Occipital lobe (tissue), 2 donors: Measurements from ENCODE around the gene FAR2. TPM values are rescaled to one million over a fixed set of nuclear protein-coding genes. Genes with fewer than 3 reads are reported as not detected.
"Not testable (repeated sequence)": the region's sequence is repeated elsewhere in the genome, so short reads cannot be mapped to it uniquely, and the experiment has no call there.

Source experiments
- DNase-seq: peaks from one replicate; lab custom pipeline; 2025; lab: John Stamatoyannopoulos, UW
- total RNA-seq: library from RNA; depleted of rRNA; stranded (reverse); fragments of >200 nt; gene quantifications from one replicate; pipeline ENCODE4 v1.2.3, GENCODE V29; 2014

FAR2 gene
- total RNA-seq, 1 donor from 2014 or later: 62.2 TPM

GRCh38 chr12:29320295-29321085 is 171.4 kb downstream of the FAR2 start:
- no peak for DNase-seq

GRCh38 chr12:29322157-29322556 is 173.1 kb downstream of the FAR2 start:
- DNase-seq: no peak

DNA sequence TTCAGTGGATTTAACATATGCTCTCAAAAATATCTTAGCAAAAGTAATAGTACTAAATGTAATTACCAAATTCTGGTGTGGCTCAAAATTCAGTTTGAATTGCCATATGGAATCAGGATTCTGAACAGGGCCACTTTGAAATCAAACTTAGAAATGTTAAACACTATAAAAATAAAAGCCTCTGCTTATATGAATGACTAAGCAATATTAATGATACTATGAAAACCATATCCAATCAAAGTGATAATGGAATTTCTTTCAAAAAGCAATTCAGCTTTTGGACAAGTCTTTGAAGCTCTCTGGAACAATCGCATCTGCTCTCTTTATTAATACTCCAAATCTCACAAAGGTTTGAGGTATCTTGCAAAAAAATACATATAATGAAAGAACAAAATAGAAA is 180.3 kb downstream of the FAR2 start:
- no peak for DNase-seq

DNA sequence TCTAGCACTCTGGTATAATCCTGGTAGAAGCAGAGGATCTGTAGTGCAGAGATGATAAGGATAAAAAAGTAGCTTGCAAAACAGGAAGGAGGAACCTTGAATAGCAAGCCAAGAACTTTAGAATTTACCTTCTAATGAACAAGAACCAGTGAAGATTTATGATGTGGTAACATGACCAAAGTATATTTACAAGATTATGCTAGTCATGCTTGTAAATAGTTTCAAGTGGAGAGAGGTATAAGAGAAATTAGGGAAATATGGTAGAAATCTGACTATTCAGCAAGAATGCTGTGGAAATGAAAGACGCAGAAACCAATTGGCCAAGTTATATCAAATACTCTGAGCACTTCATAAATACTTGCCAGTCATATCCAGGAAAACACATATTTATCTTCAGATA is 184.1 kb downstream of the FAR2 start:
- DNase-seq: no peak

DNA sequence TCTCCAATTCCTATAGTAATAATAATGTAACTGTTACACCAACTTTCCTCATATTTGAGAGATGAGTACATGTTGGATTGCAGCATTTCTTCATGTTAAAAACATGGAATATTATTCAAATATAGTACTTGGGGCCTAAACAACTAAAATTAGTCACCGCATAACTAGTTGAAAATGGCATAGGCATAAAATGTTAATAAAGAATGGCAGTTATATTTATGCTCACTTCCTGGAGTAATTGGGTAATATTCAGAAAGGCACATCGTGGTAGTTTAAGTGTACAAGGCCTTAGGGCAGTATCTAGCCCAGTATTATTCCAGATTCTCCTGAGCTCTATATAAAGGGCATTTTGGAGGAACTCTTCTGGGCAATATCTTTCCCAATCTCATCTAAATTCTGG is 185.9 kb downstream of the FAR2 start:
- DNase-seq: no peak

GRCh38 chr12:29337325-29337724 is 188.2 kb downstream of the FAR2 start:
- no peak for DNase-seq

DNA sequence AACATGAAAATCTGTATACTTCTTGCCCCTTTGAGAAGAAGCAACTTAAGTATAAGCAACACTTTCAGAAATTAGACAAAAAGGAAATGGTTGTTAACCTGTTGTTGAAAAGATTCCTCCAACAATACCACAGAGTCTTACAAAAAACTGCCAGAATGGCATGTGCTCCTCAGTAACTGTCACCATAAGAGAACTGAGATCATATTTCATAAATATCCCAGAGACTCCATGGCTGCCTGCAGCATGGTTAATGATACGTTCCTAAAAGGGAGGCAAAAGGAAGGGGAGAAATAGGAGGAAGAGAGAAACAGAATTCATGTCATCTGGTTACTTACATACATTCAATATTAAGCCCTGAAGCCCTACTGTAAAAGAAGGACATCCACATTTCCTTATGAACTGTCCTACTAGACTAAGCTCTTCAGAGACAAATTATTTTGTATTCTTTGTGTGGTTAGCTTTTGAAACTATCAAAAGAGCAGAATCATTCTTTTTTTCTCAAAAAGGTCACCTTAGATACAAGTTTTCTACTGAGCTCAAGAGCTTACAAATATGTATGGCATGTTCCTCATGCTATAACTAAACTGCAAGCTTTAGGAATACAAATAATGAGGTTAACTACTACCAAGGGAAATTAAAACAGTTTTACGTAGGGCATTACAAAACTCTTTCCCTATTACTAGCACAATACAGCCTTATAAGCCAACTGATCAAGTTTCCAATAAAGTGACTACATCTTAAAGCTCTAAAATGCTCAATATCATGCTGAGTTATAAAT is 194.1 kb downstream of the FAR2 start:
- no peak for DNase-seq

DNA sequence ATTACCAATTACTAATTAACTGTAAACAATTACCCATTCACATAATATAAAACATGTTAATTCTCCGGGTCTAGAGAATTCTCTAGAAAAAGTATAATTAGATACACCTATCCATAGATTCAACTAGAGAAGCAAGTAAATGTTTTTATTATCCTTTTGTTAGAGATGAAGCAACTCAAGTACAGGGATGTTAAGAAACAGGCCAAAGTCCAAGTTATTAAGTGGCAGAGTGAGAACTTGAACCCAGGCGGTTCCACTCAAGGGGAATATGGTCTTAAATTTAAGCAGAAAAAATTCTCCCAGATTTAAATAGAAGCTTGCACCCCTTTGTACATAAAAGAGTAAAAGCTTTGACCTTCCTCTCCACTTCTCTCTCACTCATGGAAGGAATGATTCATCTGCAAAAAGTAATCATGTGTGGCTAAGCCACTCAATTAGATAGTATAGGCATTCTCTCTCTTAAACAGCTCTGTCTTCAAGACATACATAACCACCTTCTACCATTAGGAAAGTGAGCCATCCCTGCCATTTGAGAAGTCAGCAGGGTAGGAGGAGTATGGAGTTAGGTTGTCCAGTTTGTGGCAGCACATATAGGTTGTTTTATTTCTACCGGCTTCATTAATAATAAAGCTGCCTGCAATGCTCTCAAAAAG is 197.8 kb downstream of the FAR2 start:
- no peak for DNase-seq

DNA sequence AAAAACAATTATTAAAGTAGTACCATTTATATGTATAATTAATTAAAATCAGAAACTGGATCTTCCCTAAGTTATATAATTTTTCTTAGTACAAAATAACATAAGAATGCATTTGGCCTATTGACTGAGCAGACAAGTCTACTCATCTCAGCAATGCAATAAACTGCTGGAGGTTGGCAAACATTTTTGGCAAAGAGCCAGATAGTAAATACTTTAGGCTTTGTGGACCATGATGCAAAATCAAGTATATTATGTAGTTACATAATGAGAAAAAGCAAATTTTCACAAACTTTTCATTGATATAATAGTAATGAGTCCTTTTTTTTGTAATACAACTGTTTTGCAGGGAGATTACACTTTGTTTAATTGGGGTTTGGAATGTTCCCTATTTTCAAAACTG is 201.0 kb downstream of the FAR2 start:
- no peak for DNase-seq

GRCh38 chr12:29354954-29355353 is 205.9 kb downstream of the FAR2 start:
- DNase-seq: no peak

DNA sequence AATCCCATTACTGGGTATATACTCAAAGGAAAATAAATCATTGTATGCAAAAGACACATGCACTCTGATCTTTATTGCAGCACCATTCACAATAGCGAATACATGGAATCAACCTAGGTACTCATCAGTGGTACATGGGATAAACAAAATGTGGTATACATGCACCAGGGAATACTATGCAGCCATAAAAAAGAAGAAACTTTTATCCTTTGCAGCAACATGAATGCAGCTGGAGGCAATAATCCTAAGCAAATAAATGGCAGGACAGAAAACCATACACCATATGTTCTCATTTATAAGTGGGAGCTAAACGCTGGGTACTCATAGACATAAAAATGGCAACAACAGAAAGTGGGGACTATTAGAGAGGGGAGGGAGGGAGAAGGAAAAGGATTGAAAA is 216.0 kb downstream of the FAR2 start:
- no peak for DNase-seq

- DNase-seq: no peak
Observed at GRCh38 chr12:29374012-29374411, 224.9 kb downstream of the FAR2 start.

DNA sequence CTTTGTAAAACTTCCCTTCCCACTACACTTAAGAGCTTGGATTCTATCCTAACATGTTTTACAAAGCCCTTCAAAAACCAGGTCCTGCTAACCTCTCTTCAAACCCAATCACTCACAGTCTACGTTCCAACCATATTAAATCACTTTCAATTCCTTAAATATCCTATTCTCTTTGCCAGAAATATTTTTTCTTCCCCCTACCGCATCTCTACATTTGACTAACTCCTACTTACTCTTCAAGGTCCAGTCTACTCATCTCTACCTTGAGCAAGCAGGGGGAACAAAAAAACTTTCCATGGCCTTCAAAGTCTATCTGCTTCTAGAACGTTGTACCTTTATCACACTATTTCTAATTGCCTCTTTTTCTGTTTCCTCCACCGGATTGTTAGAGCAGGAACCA is 225.8 kb downstream of the FAR2 start:
- DNase-seq: no peak

GRCh38 chr12:29376118-29376517 is 227.0 kb downstream of the FAR2 start:
- DNase-seq: no peak

DNA sequence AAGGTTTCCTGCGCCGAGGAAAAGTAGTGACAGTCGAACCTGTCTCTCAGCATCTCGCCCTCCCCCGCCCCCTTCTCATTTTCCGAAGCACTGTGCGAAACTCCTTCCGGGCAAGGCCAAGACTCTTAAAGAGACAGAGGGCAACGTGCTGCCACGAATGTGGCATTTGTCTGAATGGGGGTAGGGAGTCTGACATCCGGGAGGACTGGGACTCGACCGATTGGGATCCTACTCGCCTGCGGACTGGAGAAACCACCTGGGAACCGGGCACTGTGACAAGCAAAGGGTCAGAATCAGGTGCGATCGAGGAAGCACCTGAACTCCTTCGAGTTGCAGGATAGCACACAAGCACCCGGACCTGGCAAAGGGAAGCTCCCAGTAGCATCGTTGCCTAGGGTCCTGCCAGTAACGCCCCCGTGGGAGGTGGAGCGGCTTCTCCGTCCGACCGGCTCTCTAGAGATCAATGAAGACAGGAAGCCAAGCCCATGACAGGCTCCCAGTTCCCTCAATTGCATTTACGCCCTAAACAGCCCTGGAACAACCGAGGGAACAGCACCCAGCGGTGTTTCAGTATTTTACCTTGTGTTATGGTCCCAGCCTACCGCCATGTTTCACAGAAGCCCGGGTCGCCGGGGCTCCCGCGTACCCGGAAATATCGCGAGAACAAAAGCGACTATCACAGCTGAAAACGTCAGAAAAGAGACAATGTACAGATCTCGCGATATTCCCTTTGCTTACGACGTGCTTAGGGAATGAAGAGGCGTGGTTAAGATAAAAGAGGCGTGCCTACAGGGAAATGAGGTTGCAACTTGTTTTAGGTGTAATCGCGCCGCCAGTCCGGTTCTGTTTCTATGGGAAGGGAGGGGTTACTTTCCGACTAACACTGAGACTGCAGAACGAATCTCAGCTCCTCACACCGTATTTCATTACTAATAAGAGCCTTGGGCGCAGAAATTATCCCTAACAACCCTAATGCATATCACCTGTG is 231.8 kb downstream of the FAR2 start, which contains the start of gene ERGIC2:
Gene ERGIC2, minus strand, starts transcription at position 637 of the 988 bp plus-strand sequence. CDS start 9,539 bp downstream, outside the sequence.
- DNase-seq: peak; percentile 87

DNA sequence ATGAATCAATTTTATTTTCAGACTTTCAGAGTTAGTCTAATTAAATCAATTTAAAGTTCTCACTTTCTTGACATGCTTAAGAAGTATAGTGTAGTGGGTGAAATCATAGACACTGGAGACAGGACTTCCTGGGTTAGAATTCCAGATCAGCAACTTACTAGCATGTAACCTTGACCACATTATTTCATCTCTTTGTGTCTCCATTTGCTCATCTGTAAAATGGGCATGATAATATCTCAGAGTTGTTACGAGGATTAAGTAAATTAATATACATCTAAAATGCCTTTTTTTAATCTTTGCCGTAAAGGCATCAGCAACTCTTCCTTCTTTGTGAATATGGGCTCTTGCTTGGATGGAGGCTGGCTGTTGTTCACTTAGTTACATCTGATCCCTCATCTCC is 233.2 kb downstream of the FAR2 start:
- DNase-seq: no peak

DNA sequence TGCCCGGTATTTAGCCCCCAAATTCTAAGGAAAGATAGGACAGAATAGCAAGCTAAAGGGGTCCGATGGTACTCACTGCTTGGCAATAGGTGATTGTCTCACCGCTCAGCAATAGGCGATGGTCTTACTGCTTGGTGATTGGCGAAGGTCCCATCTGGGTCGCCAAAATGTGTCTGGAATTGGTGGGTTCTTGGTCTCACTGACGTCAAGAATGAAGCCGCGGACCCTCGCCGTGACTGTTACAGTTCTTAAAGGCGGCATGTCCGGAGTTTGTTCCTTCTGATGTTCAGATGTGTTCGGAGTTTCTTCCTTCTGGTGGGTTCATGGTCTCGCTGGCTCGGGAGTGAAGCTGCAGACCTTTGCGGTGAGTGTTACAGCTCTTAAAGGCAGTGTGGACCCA is 236.1 kb downstream of the FAR2 start:
- DNase-seq: not testable (repeated sequence)
